Effector memory CD8-positive, alpha-beta T cell (primary cell): ENCODE data around the gene WDR20.
A peak's percentile ranks its signal among the peaks of the same experiment; 100 is the strongest.

Experiments used
- ATAC-seq: fragments of 150-1000 bp; cut with Tn5 transposase; replicated peaks from 2 replicates; pipeline ENCODE4 v1.10.0; 2021; ENCODE audit warnings: mild to moderate bottlenecking, moderate library complexity
- DNase-seq, 3 experiments: peaks; one replicate each; pipeline ENCODE4 v3.0.0; 2021
- H3K27ac Mint-ChIP-seq, 2 donors: one replicate each; pipeline ENCODE4 v1.8.0; 2022; ENCODE audit warnings: mild to moderate bottlenecking in 2 of 2, mixed read lengths in 2 of 2, moderate library complexity in 2 of 2
- H3K27me3 Mint-ChIP-seq, 2 donors: one replicate each; pipeline ENCODE4 v1.8.0; 2022; ENCODE audit warnings: mixed read lengths in 2 of 2
- H3K36me3 Mint-ChIP-seq: one replicate; pipeline ENCODE4 v1.8.0; 2022; ENCODE audit warnings: mild to moderate bottlenecking, moderate library complexity, mixed read lengths; ENCODE audit not compliant: insufficient read depth
- H3K4me1 Mint-ChIP-seq, 2 donors: one replicate each; pipeline ENCODE4 v1.8.0; 2022; ENCODE audit warnings: low read depth in 2 of 2, mixed read lengths in 2 of 2
- H3K4me3 Mint-ChIP-seq, 2 donors: one replicate each; pipeline ENCODE4 v1.8.0; 2022; ENCODE audit warnings: mild to moderate bottlenecking in 2 of 2, mixed read lengths in 2 of 2, moderate library complexity in 2 of 2
- H3K9me3 Mint-ChIP-seq, 2 donors: one replicate each; pipeline ENCODE4 v1.8.0; 2022; ENCODE audit warnings: mixed read lengths in 2 of 2

WDR20 gene

GRCh38 chr14:102201353-102201738 lies 61.6 kb downstream of the WDR20 start:
- H3K27me3 Mint-ChIP-seq = no peaks in the 10 kb centered on the region
- H3K36me3 Mint-ChIP-seq = peaks cover 52% of the 10 kb centered on the region
- peak overlapping the region; percentile 42 to 66 for H3K4me3 Mint-ChIP-seq
- DNase-seq (no peak), ATAC-seq (peak; percentile 22)
- H3K4me1 Mint-ChIP-seq = peaks cover 37 to 41% of the 10 kb centered on the region in 2 donors
- H3K27ac Mint-ChIP-seq = peak overlapping the region; percentile 72 to 88
- no peaks in the 10 kb centered on the region for H3K9me3 Mint-ChIP-seq

DNA sequence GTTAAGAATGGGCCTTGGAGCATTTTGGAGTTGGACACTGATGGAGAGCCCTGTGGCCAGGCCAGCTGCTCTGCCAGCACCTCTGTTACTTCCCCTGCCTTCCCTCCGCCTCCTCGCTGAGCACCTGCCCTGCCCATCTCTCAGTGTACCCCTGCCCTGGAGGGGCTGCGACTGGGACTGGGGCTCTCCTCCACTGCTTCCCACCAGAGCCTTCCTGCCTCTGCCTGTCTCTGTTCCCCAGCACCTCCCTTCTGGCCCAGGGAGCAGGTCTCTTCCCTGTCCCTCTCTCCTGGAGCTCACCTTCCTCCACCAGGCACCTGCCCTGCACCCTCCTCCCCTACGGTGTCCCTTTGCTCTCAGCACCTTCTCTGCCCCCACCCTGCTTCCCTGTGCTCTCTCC lies 62.1 kb downstream of the WDR20 start:
- peaks cover 48% of the 10 kb centered on the region for H3K36me3 Mint-ChIP-seq
- H3K27me3 Mint-ChIP-seq = no peaks in the 10 kb centered on the region
- ATAC-seq (no peak), DNase-seq (no peak)
- no peaks in the 10 kb centered on the region for H3K9me3 Mint-ChIP-seq
- peak overlapping the region; percentile 72 to 88 for H3K27ac Mint-ChIP-seq
- H3K4me3 Mint-ChIP-seq = peak overlapping the region; percentile 42 to 66
- H3K4me1 Mint-ChIP-seq = peaks cover 37 to 44% of the 10 kb centered on the region in 2 donors

DNA sequence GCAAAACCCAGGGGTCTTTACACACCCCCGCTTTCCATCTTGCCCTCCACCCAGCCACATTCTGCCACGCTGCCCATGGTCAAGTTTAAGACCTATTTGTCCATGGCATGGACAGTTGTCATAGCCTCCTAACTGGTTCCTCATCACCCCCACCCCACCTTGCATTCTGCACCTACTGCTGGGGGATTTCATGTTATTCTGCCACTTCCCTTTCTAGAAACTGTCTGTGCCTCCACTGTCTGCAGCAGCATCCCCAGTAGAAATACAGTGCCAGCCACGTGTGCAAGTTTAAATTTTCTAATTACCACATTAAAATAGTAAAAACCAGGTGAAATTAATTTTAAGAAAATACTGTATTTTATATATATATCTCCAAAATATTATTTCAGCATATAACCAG lies 63.2 kb downstream of the WDR20 start:
- no peak for DNase-seq
- H3K27ac Mint-ChIP-seq = peak overlapping the region in 1 of 2 donors; percentile 72
- H3K36me3 Mint-ChIP-seq = peaks cover 51% of the 10 kb centered on the region
- peaks cover 37 to 40% of the 10 kb centered on the region in 2 donors for H3K4me1 Mint-ChIP-seq
- ATAC-seq = no peak
- no peaks in the 10 kb centered on the region for H3K9me3 Mint-ChIP-seq
- no peaks in the 10 kb centered on the region for H3K27me3 Mint-ChIP-seq
- no peak overlapping the region for H3K4me3 Mint-ChIP-seq

- Mint-ChIP-seq H3K36me3 (peaks cover 48% of the 10 kb centered on the region), H3K9me3 (no peaks in the 10 kb centered on the region), H3K27ac (no peak overlapping the region), H3K4me1 (peaks cover 37 to 38% of the 10 kb centered on the region in 2 donors), H3K27me3 (no peaks in the 10 kb centered on the region), H3K4me3 (no peak overlapping the region)
- no peak for DNase-seq
- no peak for ATAC-seq
Observed at GRCh38 chr14:102203382-102203781, 63.7 kb downstream of the WDR20 start.

- H3K4me1 Mint-ChIP-seq = peaks cover 25% of the 10 kb centered on the region in 2 donors
- H3K4me3 Mint-ChIP-seq = no peak overlapping the region
- H3K36me3 Mint-ChIP-seq = peaks cover 46% of the 10 kb centered on the region
- H3K9me3 Mint-ChIP-seq = no peaks in the 10 kb centered on the region
- no peak for DNase-seq
- peak overlapping the region in 1 of 2 donors; percentile 46 for H3K27ac Mint-ChIP-seq
- no peaks in the 10 kb centered on the region for H3K27me3 Mint-ChIP-seq
- ATAC-seq = peak; percentile 56
Observed at GRCh38 chr14:102205560-102205959, 65.9 kb downstream of the WDR20 start.

DNA sequence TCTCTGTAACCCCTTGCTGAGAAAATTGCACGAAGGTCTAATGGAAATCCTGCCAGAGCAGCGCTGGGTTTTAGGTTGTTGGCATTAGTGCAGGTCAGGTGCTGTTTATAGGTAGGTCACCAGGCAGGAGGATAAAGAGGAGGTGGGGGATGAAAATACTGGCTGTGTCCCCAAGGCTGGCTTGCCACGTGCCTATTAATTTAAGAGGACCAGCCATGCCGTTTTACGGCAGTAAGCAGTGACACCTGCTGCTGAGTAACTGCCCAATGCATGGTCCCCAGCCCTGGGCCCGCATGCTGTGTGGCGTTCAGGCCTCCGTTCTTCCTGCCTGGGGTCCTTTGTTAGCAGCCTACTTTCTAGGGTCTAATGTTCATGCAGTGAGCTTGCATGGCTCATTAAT lies 67.2 kb downstream of the WDR20 start:
- Mint-ChIP-seq H3K4me3 (no peak overlapping the region), H3K36me3 (peaks cover 48% of the 10 kb centered on the region), H3K27me3 (no peaks in the 10 kb centered on the region), H3K27ac (peak overlapping the region; percentile 29 to 79), H3K9me3 (no peaks in the 10 kb centered on the region), H3K4me1 (peaks cover 12 to 13% of the 10 kb centered on the region in 2 donors)
- ATAC-seq (no peak), DNase-seq (no peak)

DNA sequence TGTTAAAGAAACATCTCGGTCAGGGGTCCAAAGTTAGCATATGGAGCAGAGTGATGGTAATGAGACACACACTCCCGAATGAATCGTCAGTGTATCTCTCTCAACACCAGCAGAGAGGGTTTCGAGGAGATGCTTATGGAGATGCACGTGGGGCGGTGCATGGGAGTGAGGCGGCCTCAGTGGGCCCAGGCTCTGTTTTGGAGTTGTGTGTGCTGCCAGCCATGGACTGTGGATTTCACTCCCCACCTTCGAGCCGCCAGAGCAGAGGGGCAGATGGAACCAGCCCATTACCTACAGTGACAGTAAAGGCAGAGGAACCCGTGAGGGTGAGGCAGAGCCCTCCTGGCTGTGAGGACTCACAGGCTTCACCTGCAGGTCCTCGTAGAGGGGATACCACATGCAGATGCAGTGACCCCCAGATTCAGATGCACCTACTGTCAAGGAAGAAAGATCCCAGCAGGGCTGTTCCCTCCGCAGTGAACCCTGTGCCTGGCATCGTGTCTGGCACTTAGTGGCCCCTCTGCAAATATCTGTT lies 68.2 kb downstream of the WDR20 start:
- H3K36me3 Mint-ChIP-seq = peaks cover 50% of the 10 kb centered on the region
- peak overlapping the region; percentile 29 to 79 for H3K27ac Mint-ChIP-seq
- no peak for DNase-seq
- H3K4me1 Mint-ChIP-seq = peaks cover 9 to 11% of the 10 kb centered on the region in 2 donors
- no peak overlapping the region for H3K4me3 Mint-ChIP-seq
- H3K9me3 Mint-ChIP-seq = no peaks in the 10 kb centered on the region
- no peak for ATAC-seq
- no peaks in the 10 kb centered on the region for H3K27me3 Mint-ChIP-seq

DNA sequence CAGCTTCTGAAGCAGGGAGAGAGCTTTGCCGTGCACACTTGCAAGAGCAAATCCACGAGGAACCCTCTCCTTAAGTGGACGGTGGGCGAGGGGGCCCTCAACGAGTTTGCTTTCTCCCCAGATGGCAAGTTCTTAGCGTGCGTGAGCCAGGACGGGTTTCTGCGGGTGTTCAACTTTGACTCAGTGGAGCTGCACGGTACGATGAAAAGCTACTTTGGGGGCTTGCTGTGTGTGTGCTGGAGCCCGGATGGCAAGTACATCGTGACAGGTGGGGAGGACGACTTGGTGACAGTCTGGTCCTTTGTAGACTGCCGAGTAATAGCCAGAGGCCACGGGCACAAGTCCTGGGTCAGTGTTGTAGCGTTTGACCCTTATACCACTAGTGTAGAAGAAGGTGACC lies 69.0 kb downstream of the WDR20 start:
- Mint-ChIP-seq H3K27me3 (no peaks in the 10 kb centered on the region), H3K4me1 (peaks cover 9 to 11% of the 10 kb centered on the region in 2 donors), H3K4me3 (no peak overlapping the region), H3K9me3 (no peaks in the 10 kb centered on the region), H3K36me3 (peaks cover 52% of the 10 kb centered on the region), H3K27ac (no peak overlapping the region)
- ATAC-seq = no peak
- DNase-seq = no peak

DNA sequence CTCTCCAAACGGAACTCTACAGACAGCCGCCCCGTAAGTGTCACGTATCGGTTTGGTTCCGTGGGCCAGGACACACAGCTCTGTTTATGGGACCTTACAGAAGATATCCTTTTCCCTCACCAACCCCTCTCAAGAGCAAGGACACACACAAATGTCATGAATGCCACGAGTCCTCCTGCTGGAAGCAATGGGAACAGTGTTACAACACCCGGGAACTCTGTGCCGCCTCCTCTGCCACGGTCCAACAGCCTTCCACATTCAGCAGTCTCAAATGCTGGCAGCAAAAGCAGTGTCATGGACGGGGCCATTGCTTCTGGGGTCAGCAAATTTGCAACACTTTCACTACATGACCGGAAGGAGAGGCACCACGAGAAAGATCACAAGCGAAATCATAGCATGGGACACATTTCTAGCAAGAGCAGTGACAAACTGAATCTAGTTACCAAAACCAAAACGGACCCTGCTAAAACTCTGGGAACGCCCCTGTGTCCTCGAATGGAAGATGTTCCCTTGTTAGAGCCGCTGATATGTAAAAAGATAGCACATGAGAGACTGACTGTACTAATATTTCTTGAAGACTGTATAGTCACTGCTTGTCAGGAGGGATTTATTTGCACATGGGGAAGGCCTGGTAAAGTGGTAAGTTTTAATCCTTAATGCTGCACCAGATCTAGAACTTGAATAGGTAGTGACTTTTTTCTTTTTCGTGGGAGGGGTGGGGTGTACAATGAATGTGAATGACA lies 69.7 kb downstream of the WDR20 start:
- peaks cover 48% of the 10 kb centered on the region for H3K36me3 Mint-ChIP-seq
- no peak overlapping the region for H3K27ac Mint-ChIP-seq
- DNase-seq (no peak), ATAC-seq (no peak)
- no peaks in the 10 kb centered on the region for H3K27me3 Mint-ChIP-seq
- peaks cover 9 to 11% of the 10 kb centered on the region in 2 donors for H3K4me1 Mint-ChIP-seq
- H3K4me3 Mint-ChIP-seq = no peak overlapping the region
- H3K9me3 Mint-ChIP-seq = no peaks in the 10 kb centered on the region

GRCh38 chr14:102210421-102211042 lies 70.8 kb downstream of the WDR20 start:
- DNase-seq (no peak), ATAC-seq (no peak)
- Mint-ChIP-seq H3K4me1 (peaks cover 9% of the 10 kb centered on the region in 2 donors), H3K9me3 (no peaks in the 10 kb centered on the region), H3K36me3 (peaks cover 48% of the 10 kb centered on the region), H3K4me3 (no peak overlapping the region), H3K27me3 (no peaks in the 10 kb centered on the region), H3K27ac (no peak overlapping the region)

DNA sequence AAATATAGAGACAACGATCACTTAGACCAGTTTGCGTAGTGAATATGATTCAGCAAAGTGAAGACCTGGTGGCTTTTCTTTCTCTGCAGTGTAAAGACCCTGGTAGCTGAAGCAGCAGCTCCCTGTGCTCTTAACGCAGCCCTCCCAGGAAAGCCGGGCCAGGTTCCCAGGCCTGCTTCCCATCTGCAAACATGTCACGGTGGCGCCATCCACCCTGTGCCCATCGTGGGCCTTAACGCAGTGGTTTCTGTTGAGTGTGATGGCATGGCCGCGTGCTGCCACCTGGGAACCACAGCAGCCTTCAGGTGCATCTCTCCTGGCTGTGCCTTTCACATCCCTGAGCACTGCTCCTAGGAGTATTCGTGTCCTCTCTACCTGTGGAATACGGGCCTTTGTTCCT lies 71.5 kb downstream of the WDR20 start:
- H3K4me1 Mint-ChIP-seq = peaks cover 8 to 9% of the 10 kb centered on the region in 2 donors
- H3K9me3 Mint-ChIP-seq = no peaks in the 10 kb centered on the region
- DNase-seq (no peak), ATAC-seq (no peak)
- H3K4me3 Mint-ChIP-seq = no peak overlapping the region
- no peak overlapping the region for H3K27ac Mint-ChIP-seq
- peaks cover 45% of the 10 kb centered on the region for H3K36me3 Mint-ChIP-seq
- no peaks in the 10 kb centered on the region for H3K27me3 Mint-ChIP-seq

DNA sequence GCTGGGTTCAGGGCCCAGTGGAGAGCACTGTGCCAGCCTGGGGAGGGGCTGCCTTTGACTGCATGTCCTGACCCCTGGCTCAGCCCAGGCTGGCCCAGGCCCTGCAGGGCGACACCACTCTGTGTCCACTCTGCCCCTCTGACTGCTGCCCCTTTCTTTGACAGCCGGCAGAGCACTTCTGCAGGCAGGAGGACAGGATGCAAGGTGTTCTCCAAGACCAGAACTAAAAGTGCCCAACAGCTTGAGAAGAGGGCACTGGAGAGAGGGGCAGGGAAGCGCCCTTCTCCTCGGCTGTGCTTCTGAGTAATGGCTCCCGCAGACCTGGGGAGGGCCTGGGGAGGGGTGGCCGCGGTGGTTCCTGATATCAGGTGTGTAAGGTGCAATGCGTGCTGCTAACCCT lies 72.7 kb downstream of the WDR20 start:
- Mint-ChIP-seq H3K36me3 (peaks cover 40% of the 10 kb centered on the region), H3K27ac (no peak overlapping the region), H3K4me1 (peaks cover 3 to 5% of the 10 kb centered on the region in 2 donors), H3K9me3 (no peaks in the 10 kb centered on the region), H3K27me3 (no peaks in the 10 kb centered on the region), H3K4me3 (no peak overlapping the region)
- ATAC-seq (no peak), DNase-seq (no peak)

GRCh38 chr14:102212845-102213244 lies 73.1 kb downstream of the WDR20 start:
- Mint-ChIP-seq H3K27me3 (no peaks in the 10 kb centered on the region), H3K36me3 (peaks cover 36% of the 10 kb centered on the region)

GRCh38 chr14:102213470-102213869 lies 73.8 kb downstream of the WDR20 start:
- Mint-ChIP-seq H3K4me3 (no peak overlapping the region), H3K9me3 (no peaks in the 10 kb centered on the region), H3K4me1 (peaks cover 3 to 7% of the 10 kb centered on the region in 2 donors), H3K27ac (no peak overlapping the region), H3K36me3 (peaks cover 36% of the 10 kb centered on the region), H3K27me3 (no peaks in the 10 kb centered on the region)
- no peak for DNase-seq
- no peak for ATAC-seq

More at GRCh38 chr14:102212845-102213244, 73.1 kb downstream of the WDR20 start:
- DNase-seq (no peak), ATAC-seq (no peak)
- Mint-ChIP-seq H3K4me1 (peaks cover 3 to 5% of the 10 kb centered on the region in 2 donors), H3K27ac (no peak overlapping the region), H3K9me3 (no peaks in the 10 kb centered on the region), H3K4me3 (no peak overlapping the region)
